Transverse colon (tissue), 4 donors: ENCODE data around the gene TOR1A. TPM values are rescaled to one million over a fixed set of nuclear protein-coding genes. Genes with fewer than 3 reads are reported as not detected.

Experiments used
- DNase-seq: peaks from one replicate; pipeline ENCODE4 v3.0.0-alpha.2; 2019
- H3K27ac ChIP-seq, 4 donors: fragments of 200-600 bp; sonication (generic); 2 replicates each; pipeline ENCODE4 v1.5.1; 2016 to 2018; ENCODE audit warnings: inconsistent platforms in 4 of 4
- H3K27me3 ChIP-seq: fragments of 200-600 bp; sonication (generic); 2 replicates; pipeline ENCODE4 v1.5.1; 2017; ENCODE audit warnings: inconsistent platforms
- H3K36me3 ChIP-seq, 4 donors: fragments of 200-600 bp; sonication (generic); 2 replicates each; pipeline ENCODE4 v1.5.1; 2017 to 2019; ENCODE audit warnings: inconsistent platforms in 4 of 4
- H3K4me1 ChIP-seq, 4 donors: fragments of 200-600 bp; sonication (generic); 2 replicates each; pipeline ENCODE4 v1.5.1; 2017 to 2020; ENCODE audit warnings: inconsistent platforms in 4 of 4
- H3K4me3 ChIP-seq, 4 donors: fragments of 200-600 bp; sonication (generic); 1 replicate in 1 of 4; 2 replicates in 3 of 4; pipeline versions ENCODE4 v1.5.1 to v1.6.1; 2017 to 2019; ENCODE audit warnings: inconsistent platforms in 4 of 4
- H3K9me3 ChIP-seq, 2 donors: fragments of 200-600 bp; sonication (generic); 2 replicates each; pipeline ENCODE4 v1.5.1; 2017 to 2019; ENCODE audit warnings: inconsistent platforms in 2 of 2
- EP300 ChIP-seq: sonication (generic); formaldehyde crosslinking; IDR thresholded peaks from one replicate; pipeline ENCODE4 v1.6.1; 2017; ENCODE audit warnings: antibody characterized with exemption, low read depth
- POLR2A ChIP-seq: fragments of 450-650 bp; IDR thresholded peaks from one replicate; pipeline ENCODE4 v1.6.1; 2016; ENCODE audit warnings: antibody characterized with exemption, mild to moderate bottlenecking, moderate library complexity
- POLR2AphosphoS5 ChIP-seq, 3 donors: sonication (generic); formaldehyde crosslinking; IDR thresholded peaks; one replicate each; pipeline ENCODE4 v1.6.1; 2016; ENCODE audit warnings: antibody characterized with exemption in 3 of 3
- WGBS, 2 donors: methylation state at CpG; one replicate each; pipeline ENCODE4 v1.1.5; 2018; ENCODE audit warnings: low coverage in 1 of 2; 5-methylcytosine and 5-hydroxymethylcytosine counted together
- in situ Hi-C, 4 donors: fragments of 200-750 bp; cut with MboI; loops; one replicate each; pipeline versions ENCODE4 v1.15.0 to v1.15.1; 2017; ENCODE audit warnings: low sequenced_read_pairs in 3 of 4, low pct_ligation_motif_present in 1 of 4, low pct_unique_long_range_greater_than_20kb in 1 of 4
- intact Hi-C: fragments of 100-400 bp; cut with DNase I; formaldehyde crosslinking; loops from one replicate; pipeline ENCODE4 v1.15.1; 2023; ENCODE audit warnings: low total_unique reads
- total RNA-seq, 4 donors: library from RNA; depleted of rRNA; stranded (reverse); fragments of >200 nt; gene quantifications; one replicate each; pipeline ENCODE4 v1.1.0, GENCODE V29; 2016
- TF ChIP-seq, protein P1 (sequence below), 5 experiments: fragments of 200-600 bp in 3 of 5; fragments of 450-650 bp in 2 of 5; sonication (generic) in 3 of 5; IDR thresholded peaks; 1 replicate in 2 of 5; 2 replicates in 3 of 5; pipeline ENCODE4 v1.5.1; 2016 to 2017; ENCODE audit warnings: antibody characterized with exemption in 5 of 5, inconsistent platforms in 3 of 5, mild to moderate bottlenecking in 2 of 5, moderate library complexity in 1 of 5

TOR1A gene
- total RNA-seq, 4 donors from 2014 or later, result 6.2 to 47.0 (median 40.0) TPM

GRCh38 chr9:129865668-129866320 is 41.9 kb upstream of the TOR1A start:
- DNase-seq, result no peak
- intact Hi-C loops, result no loop called here
- TF ChIP-seq EP300 (no peak), POLR2A (no peak)
- TF ChIP-seq, protein P1, sequence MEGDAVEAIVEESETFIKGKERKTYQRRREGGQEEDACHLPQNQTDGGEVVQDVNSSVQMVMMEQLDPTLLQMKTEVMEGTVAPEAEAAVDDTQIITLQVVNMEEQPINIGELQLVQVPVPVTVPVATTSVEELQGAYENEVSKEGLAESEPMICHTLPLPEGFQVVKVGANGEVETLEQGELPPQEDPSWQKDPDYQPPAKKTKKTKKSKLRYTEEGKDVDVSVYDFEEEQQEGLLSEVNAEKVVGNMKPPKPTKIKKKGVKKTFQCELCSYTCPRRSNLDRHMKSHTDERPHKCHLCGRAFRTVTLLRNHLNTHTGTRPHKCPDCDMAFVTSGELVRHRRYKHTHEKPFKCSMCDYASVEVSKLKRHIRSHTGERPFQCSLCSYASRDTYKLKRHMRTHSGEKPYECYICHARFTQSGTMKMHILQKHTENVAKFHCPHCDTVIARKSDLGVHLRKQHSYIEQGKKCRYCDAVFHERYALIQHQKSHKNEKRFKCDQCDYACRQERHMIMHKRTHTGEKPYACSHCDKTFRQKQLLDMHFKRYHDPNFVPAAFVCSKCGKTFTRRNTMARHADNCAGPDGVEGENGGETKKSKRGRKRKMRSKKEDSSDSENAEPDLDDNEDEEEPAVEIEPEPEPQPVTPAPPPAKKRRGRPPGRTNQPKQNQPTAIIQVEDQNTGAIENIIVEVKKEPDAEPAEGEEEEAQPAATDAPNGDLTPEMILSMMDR (IDR thresholded peaks at IDR 0.05), result no peak
- no peaks in the 10 kb centered on the region for H3K9me3 ChIP-seq
- WGBS, 2 donors, result 54 to 73% methylated on average over 2 to 13 of the region's 14 CpGs
- no peaks in the 10 kb centered on the region for H3K4me1 ChIP-seq
- in situ Hi-C loops, result no loop called here
- peaks cover 0 to 18% (median 6%) of the 10 kb centered on the region in 4 donors for H3K36me3 ChIP-seq
- H3K4me3 ChIP-seq, result no peak overlapping the region
- H3K27me3 ChIP-seq, result no peaks in the 10 kb centered on the region
- no peak overlapping the region for H3K27ac ChIP-seq

DNA sequence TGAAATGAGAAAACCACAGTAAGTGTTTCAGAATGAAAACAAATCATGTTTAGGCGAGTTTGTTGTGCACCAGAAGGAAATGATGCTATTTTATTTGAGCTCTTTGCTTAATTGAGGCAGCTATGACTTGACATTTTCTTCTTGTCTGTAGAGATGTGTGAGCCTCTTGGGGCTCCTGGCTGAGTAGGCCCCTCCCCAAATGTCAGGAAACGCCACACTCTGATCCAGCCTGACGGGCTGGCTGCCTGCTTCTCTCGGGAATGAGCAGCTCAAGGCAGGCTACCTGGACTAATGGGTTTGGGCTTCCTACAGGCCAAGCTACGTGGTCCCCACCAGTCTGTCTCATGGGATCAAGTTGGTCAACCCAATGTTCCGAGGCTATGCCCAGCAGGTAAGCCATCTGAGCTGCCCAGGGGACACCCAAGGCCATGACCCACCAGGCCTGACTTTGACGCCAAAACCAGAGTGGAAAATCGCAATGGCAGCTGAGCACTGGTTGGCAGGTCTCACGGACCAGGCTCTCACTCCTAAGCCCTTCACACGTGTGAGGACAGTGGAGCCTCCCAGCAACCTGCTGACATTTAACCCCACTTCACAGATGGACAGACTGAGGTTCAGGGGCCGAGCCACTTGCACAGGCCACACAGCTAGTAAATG is 41.2 kb upstream of the TOR1A start:
- Histone ChIP-seq H3K4me3 (no peak overlapping the region), H3K36me3 (peaks cover 0 to 22% (median 6%) of the 10 kb centered on the region in 4 donors), H3K4me1 (no peaks in the 10 kb centered on the region), H3K9me3 (no peaks in the 10 kb centered on the region), H3K27me3 (no peaks in the 10 kb centered on the region), H3K27ac (no peak overlapping the region)
- WGBS, 2 donors, result 0 to 63% methylated on average over 1 to 11 of the region's 11 CpGs
- DNase-seq, result no peak
- intact Hi-C loops, result no loop called here
- in situ Hi-C loops, result no loop called here
- TF ChIP-seq POLR2A (no peak), POLR2AphosphoS5 (IDR thresholded peaks at IDR 0.05) (no peak), EP300 (no peak)
- TF ChIP-seq, protein P1 (IDR thresholded peaks at IDR 0.05), result no peak

DNA sequence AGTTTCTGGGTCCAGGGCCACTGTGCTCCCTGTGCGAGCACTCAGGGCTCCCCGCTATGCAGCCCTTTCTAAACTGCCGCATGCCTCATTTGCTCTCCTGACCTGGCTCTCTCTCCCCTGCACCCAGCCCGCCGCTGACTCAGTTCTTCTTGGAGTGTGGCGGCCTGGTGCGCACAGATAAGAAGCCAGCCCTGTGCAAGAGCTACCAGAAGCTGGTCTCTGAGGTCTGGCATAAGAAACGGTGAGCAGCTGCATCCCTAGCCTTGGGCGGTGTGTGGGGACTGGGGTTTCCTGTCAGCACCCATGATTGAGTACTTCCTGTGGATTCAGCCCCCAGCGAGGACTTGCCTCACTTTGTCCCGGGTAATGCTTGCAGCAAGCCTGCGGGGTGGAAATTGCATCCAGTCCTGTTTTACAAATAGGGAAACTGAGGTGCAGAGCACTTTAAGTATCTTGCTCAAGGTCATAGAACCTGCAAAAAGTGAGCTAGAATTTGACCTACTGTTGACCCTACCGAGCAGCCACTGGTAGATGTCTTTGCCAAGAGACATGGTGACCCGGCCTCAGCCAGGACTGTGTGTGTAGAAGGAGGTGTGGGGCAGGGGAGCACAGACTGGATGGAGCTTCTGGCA is 39.2 kb upstream of the TOR1A start:
- Histone ChIP-seq H3K27ac (no peak overlapping the region), H3K27me3 (no peaks in the 10 kb centered on the region), H3K4me3 (no peak overlapping the region), H3K4me1 (no peaks in the 10 kb centered on the region), H3K9me3 (no peaks in the 10 kb centered on the region), H3K36me3 (peaks cover 0 to 22% (median 6%) of the 10 kb centered on the region in 4 donors)
- intact Hi-C loops, result no loop called here
- in situ Hi-C loops, result no loop called here
- TF ChIP-seq, protein P1 (IDR thresholded peaks at IDR 0.05), result no peak
- TF ChIP-seq POLR2AphosphoS5 (IDR thresholded peaks at IDR 0.05) (no peak), POLR2A (no peak), EP300 (no peak)
- DNase-seq, result peak; percentile 53
- WGBS, 2 donors, result 75 to 100% methylated on average over 2 to 13 of the region's 14 CpGs

- in situ Hi-C loops (no loop called here), intact Hi-C loops (no loop called here)
- no peaks in the 10 kb centered on the region for H3K9me3 ChIP-seq
- no peak for DNase-seq
- H3K4me3 ChIP-seq, result no peak overlapping the region
- no peak overlapping the region for H3K27ac ChIP-seq
- no peaks in the 10 kb centered on the region for H3K4me1 ChIP-seq
- WGBS, 2 donors, result 87% methylated on average over 12 of the region's 12 CpGs; no CpG with 5 or more reads in 1 of the 2 donors
- H3K27me3 ChIP-seq, result no peaks in the 10 kb centered on the region
- TF ChIP-seq, protein P1 (IDR thresholded peaks at IDR 0.05), result no peak
- TF ChIP-seq POLR2AphosphoS5 (IDR thresholded peaks at IDR 0.05) (no peak), EP300 (no peak), POLR2A (no peak)
- peaks cover 0 to 22% (median 6%) of the 10 kb centered on the region in 4 donors for H3K36me3 ChIP-seq
Measured at GRCh38 chr9:129861447-129861827, 37.5 kb upstream of the TOR1A start.
